ENCODE measurements around the gene LAIR2.

LAIR2 gene

GRCh38 chr19:54477650-54478049 is 25.0 kb upstream of the LAIR2 start:
- Histone ChIP-seq H3K27ac (ENCODE audit: insufficient read depth, low read length, poor library complexity, severe bottlenecking) (no peak overlapping the region), H3K27me3 (replicated peaks; ENCODE audit: control insufficient read depth, insufficient read depth, low read length, poor library complexity, severe bottlenecking) (no peaks in the 10 kb centered on the region), H3K9me3 (ENCODE audit: control insufficient read depth, low read length) (no peaks in the 10 kb centered on the region), H3K4me3 (ENCODE audit: insufficient read depth, low read depth, low read length, poor library complexity, severe bottlenecking) (no peak overlapping the region), H3K36me3 (ENCODE audit: control insufficient read depth, insufficient read depth, low read length) (no peaks in the 10 kb centered on the region), H3K4me1 (ENCODE audit: control insufficient read depth, insufficient read depth, low read length, poor library complexity, severe bottlenecking) (peaks cover 2% of the 10 kb centered on the region)
- DNase-seq, result no peak

DNA sequence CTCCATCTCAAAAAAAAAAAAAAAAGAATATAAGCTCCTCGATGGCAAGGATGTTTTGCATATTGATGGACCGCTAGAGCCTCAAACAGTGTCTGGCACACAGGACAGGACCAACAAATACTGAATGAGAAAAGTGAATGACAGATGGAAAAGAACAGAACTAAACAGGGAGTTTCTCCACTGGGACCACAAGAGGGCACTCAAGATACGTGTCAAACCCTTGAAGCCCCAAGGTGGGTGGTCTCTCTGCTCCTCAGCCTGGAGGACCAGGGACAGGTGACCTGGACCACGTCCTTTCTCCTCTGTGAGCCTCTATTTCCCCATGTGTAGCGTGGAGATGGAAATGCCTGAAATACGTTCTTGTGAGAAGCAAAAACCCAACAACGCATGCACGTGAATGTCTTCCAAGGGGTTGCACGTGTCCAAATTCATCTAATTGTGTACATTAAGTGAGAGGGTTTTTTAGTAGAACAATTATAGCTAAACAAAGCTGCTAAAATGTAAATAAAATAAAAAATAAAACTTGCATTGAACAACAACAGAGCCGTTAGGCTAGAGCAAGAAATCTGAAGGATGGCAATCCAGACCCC is 23.9 kb upstream of the LAIR2 start:
- DNase-seq, result no peak
- no peaks in the 10 kb centered on the region for H3K27me3 ChIP-seq (replicated peaks; ENCODE audit: control insufficient read depth, insufficient read depth, low read length, poor library complexity, severe bottlenecking)
- H3K27ac ChIP-seq (ENCODE audit: insufficient read depth, low read length, poor library complexity, severe bottlenecking), result no peak overlapping the region
- no peaks in the 10 kb centered on the region for H3K9me3 ChIP-seq (ENCODE audit: control insufficient read depth, low read length)
- no peaks in the 10 kb centered on the region for H3K36me3 ChIP-seq (ENCODE audit: control insufficient read depth, insufficient read depth, low read length)
- H3K4me1 ChIP-seq (ENCODE audit: control insufficient read depth, insufficient read depth, low read length, poor library complexity, severe bottlenecking), result no peaks in the 10 kb centered on the region
- no peak overlapping the region for H3K4me3 ChIP-seq (ENCODE audit: insufficient read depth, low read depth, low read length, poor library complexity, severe bottlenecking)

- Histone ChIP-seq H3K9me3 (ENCODE audit: control insufficient read depth, low read length) (no peaks in the 10 kb centered on the region), H3K27me3 (replicated peaks; ENCODE audit: control insufficient read depth, insufficient read depth, low read length, poor library complexity, severe bottlenecking) (no peaks in the 10 kb centered on the region), H3K4me1 (ENCODE audit: control insufficient read depth, insufficient read depth, low read length, poor library complexity, severe bottlenecking) (no peaks in the 10 kb centered on the region), H3K36me3 (ENCODE audit: control insufficient read depth, insufficient read depth, low read length) (no peaks in the 10 kb centered on the region), H3K27ac (ENCODE audit: insufficient read depth, low read length, poor library complexity, severe bottlenecking) (no peak overlapping the region), H3K4me3 (ENCODE audit: insufficient read depth, low read depth, low read length, poor library complexity, severe bottlenecking) (no peak overlapping the region)
- no peak for DNase-seq
Measured at GRCh38 chr19:54480051-54480450, 22.6 kb upstream of the LAIR2 start.

GRCh38 chr19:54481326-54481930 is 21.2 kb upstream of the LAIR2 start:
- Histone ChIP-seq H3K4me3 (ENCODE audit: insufficient read depth, low read depth, low read length, poor library complexity, severe bottlenecking) (no peak overlapping the region), H3K36me3 (ENCODE audit: control insufficient read depth, insufficient read depth, low read length) (no peaks in the 10 kb centered on the region), H3K27me3 (replicated peaks; ENCODE audit: control insufficient read depth, insufficient read depth, low read length, poor library complexity, severe bottlenecking) (no peaks in the 10 kb centered on the region), H3K27ac (ENCODE audit: insufficient read depth, low read length, poor library complexity, severe bottlenecking) (no peak overlapping the region), H3K9me3 (ENCODE audit: control insufficient read depth, low read length) (no peaks in the 10 kb centered on the region), H3K4me1 (ENCODE audit: control insufficient read depth, insufficient read depth, low read length, poor library complexity, severe bottlenecking) (no peaks in the 10 kb centered on the region)
- DNase-seq, result no peak

- Histone ChIP-seq H3K4me1 (ENCODE audit: control insufficient read depth, insufficient read depth, low read length, poor library complexity, severe bottlenecking) (no peaks in the 10 kb centered on the region), H3K4me3 (ENCODE audit: insufficient read depth, low read depth, low read length, poor library complexity, severe bottlenecking) (no peak overlapping the region), H3K36me3 (ENCODE audit: control insufficient read depth, insufficient read depth, low read length) (no peaks in the 10 kb centered on the region), H3K27ac (ENCODE audit: insufficient read depth, low read length, poor library complexity, severe bottlenecking) (no peak overlapping the region), H3K9me3 (ENCODE audit: control insufficient read depth, low read length) (no peaks in the 10 kb centered on the region), H3K27me3 (replicated peaks; ENCODE audit: control insufficient read depth, insufficient read depth, low read length, poor library complexity, severe bottlenecking) (no peaks in the 10 kb centered on the region)
- DNase-seq, result no peak
Measured at GRCh38 chr19:54482889-54483288, 19.7 kb upstream of the LAIR2 start.

GRCh38 chr19:54484451-54484850 is 18.2 kb upstream of the LAIR2 start:
- Histone ChIP-seq H3K36me3 (ENCODE audit: control insufficient read depth, insufficient read depth, low read length) (no peaks in the 10 kb centered on the region), H3K4me3 (ENCODE audit: insufficient read depth, low read depth, low read length, poor library complexity, severe bottlenecking) (no peak overlapping the region), H3K27ac (ENCODE audit: insufficient read depth, low read length, poor library complexity, severe bottlenecking) (no peak overlapping the region), H3K27me3 (replicated peaks; ENCODE audit: control insufficient read depth, insufficient read depth, low read length, poor library complexity, severe bottlenecking) (no peaks in the 10 kb centered on the region), H3K4me1 (ENCODE audit: control insufficient read depth, insufficient read depth, low read length, poor library complexity, severe bottlenecking) (no peaks in the 10 kb centered on the region), H3K9me3 (ENCODE audit: control insufficient read depth, low read length) (no peaks in the 10 kb centered on the region)
- no peak for DNase-seq

- H3K9me3 ChIP-seq (ENCODE audit: control insufficient read depth, low read length), result no peaks in the 10 kb centered on the region
Measured at GRCh38 chr19:54485851-54486250, 16.8 kb upstream of the LAIR2 start.

DNA sequence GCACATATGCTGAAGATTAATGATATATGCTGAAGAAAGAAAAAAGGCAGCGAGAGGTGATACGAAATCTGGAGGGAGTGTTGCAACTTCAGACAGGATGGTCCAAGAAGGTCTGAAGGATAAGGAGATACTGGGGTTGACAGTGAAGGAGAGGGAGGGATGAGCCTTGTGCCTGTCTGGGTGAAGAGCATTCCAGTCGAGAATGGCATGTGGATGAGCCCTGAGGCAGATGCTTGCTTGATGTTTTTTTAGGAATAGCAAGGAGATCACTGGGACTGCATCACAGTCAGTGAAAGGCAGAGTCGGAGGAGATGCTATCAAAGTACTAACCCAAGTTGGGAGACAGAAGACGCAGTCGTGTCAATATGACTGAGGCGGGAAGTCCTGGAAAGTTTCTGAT is 13.3 kb upstream of the LAIR2 start:
- Histone ChIP-seq H3K9me3 (ENCODE audit: control insufficient read depth, low read length) (no peaks in the 10 kb centered on the region), H3K27ac (ENCODE audit: insufficient read depth, low read length, poor library complexity, severe bottlenecking) (no peak overlapping the region), H3K4me1 (ENCODE audit: control insufficient read depth, insufficient read depth, low read length, poor library complexity, severe bottlenecking) (no peaks in the 10 kb centered on the region), H3K27me3 (replicated peaks; ENCODE audit: control insufficient read depth, insufficient read depth, low read length, poor library complexity, severe bottlenecking) (peaks cover 3% of the 10 kb centered on the region), H3K4me3 (ENCODE audit: insufficient read depth, low read depth, low read length, poor library complexity, severe bottlenecking) (no peak overlapping the region), H3K36me3 (ENCODE audit: control insufficient read depth, insufficient read depth, low read length) (no peaks in the 10 kb centered on the region)
- DNase-seq, result no peak

More at GRCh38 chr19:54485851-54486250, 16.8 kb upstream of the LAIR2 start:
- no peak overlapping the region for H3K4me3 ChIP-seq (ENCODE audit: insufficient read depth, low read depth, low read length, poor library complexity, severe bottlenecking)
- no peak for DNase-seq
- H3K27me3 ChIP-seq (replicated peaks; ENCODE audit: control insufficient read depth, insufficient read depth, low read length, poor library complexity, severe bottlenecking), result no peaks in the 10 kb centered on the region
- no peak overlapping the region for H3K27ac ChIP-seq (ENCODE audit: insufficient read depth, low read length, poor library complexity, severe bottlenecking)
- H3K4me1 ChIP-seq (ENCODE audit: control insufficient read depth, insufficient read depth, low read length, poor library complexity, severe bottlenecking), result no peaks in the 10 kb centered on the region
- no peaks in the 10 kb centered on the region for H3K36me3 ChIP-seq (ENCODE audit: control insufficient read depth, insufficient read depth, low read length)

DNA sequence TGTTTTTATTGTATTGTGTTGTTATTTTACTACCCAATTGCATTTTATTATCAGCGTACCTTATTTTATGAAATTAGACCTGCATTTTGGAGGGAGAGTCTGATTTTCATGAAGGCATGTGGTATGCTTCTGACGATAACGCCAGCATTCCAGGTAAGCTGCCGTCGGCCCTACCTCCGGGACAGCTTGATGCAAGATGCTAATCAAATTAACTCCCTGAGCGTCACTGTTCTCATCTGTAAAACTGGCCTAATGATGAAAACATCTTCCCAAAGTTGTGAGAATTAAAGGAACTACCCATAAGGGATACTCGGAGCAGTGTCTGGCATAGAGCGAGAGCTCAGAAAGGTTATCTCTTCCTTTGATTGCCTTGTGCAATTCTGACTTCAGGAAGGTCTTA is 12.9 kb upstream of the LAIR2 start:
- DNase-seq, result no peak
- Histone ChIP-seq H3K27ac (ENCODE audit: insufficient read depth, low read length, poor library complexity, severe bottlenecking) (no peak overlapping the region), H3K27me3 (replicated peaks; ENCODE audit: control insufficient read depth, insufficient read depth, low read length, poor library complexity, severe bottlenecking) (peaks cover 3% of the 10 kb centered on the region), H3K9me3 (ENCODE audit: control insufficient read depth, low read length) (no peaks in the 10 kb centered on the region), H3K4me1 (ENCODE audit: control insufficient read depth, insufficient read depth, low read length, poor library complexity, severe bottlenecking) (no peaks in the 10 kb centered on the region), H3K4me3 (ENCODE audit: insufficient read depth, low read depth, low read length, poor library complexity, severe bottlenecking) (no peak overlapping the region), H3K36me3 (ENCODE audit: control insufficient read depth, insufficient read depth, low read length) (no peaks in the 10 kb centered on the region)

DNA sequence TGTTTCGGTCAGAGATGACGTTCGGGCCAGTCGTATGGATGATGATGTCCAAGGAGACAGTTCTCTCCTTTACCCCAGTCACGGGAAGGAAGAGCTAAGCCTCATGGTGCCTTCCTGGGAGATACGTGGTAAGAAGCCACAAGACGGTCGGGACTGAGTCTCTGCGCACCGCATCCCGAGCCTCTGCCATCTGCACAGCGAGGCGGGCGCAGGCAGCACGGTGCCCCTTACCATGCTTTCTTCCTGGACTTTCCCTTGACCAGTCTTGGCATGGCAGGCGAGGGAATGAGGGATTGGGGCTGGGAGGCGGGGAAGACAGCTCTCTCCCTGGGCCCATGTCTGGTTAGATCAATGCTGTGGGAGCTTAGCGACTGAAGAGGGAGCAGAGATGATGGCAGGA is 10.1 kb upstream of the LAIR2 start:
- H3K4me1 ChIP-seq (ENCODE audit: control insufficient read depth, insufficient read depth, low read length, poor library complexity, severe bottlenecking), result no peaks in the 10 kb centered on the region
- no peak overlapping the region for H3K27ac ChIP-seq (ENCODE audit: insufficient read depth, low read length, poor library complexity, severe bottlenecking)
- DNase-seq, result no peak
- no peaks in the 10 kb centered on the region for H3K9me3 ChIP-seq (ENCODE audit: control insufficient read depth, low read length)
- no peak overlapping the region for H3K4me3 ChIP-seq (ENCODE audit: insufficient read depth, low read depth, low read length, poor library complexity, severe bottlenecking)
- H3K36me3 ChIP-seq (ENCODE audit: control insufficient read depth, insufficient read depth, low read length), result no peaks in the 10 kb centered on the region
- H3K27me3 ChIP-seq (replicated peaks; ENCODE audit: control insufficient read depth, insufficient read depth, low read length, poor library complexity, severe bottlenecking), result peaks cover 3% of the 10 kb centered on the region

Data from effector memory CD4-positive, alpha-beta T cell (primary cell).